ENCODE data around the gene MYZAP. TPM values are rescaled to one million over a fixed set of nuclear protein-coding genes. Genes with fewer than 3 reads are reported as not detected.

Gene MYZAP
- total and polyA plus RNA-seq, 9 of the 15 experiments (the other 6 are each of a cell fraction or from before 2014, with no cell fraction given), result 0.03 TPM; not detected in 8

DNA sequence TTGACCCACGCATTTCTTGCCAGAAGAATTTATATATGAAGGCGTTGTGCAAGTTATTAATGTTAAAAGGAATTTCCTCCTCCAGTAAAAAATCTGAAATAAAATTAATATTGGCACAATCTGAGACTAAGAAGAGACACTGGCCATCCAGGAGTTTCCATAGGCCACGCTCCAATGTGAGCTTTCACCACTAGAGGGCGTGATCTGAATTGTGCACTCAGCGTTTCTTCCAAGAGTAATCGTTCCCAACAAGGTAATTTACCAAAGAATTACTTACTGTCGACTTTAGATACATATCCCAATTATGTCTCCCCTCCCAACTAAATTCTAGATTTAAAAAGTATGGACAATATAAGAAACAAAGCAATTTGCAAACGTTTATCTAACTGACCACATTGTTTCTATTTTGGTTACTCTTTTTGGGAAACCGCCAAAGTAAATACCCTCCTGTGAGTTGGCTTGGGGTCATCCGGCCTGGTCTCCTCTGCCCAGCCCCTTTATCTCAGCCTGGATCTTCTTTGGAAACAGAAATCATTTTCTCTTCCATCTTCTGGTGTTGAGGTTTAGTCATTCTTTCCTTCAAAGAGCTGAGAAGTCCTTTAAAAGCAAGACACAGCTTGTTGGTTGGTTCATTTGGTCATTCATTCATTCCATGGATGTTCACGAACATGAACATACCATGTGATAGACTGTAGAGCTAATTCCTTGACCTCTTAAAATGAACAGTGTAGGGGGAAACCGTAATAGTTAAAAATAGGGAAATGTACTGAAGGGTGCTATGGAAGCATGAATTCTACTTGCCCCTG lies 141.0 kb downstream of the MYZAP start (continued):
- no peak for TF ChIP-seq HSF4 (CRISPR knock-in tag; IDR thresholded peaks at IDR 0.05; ENCODE audit: borderline replicate concordance)
- TF ChIP-seq NR4A1 (CRISPR knock-in tag; IDR thresholded peaks at IDR 0.05), result no peak
- no peak for TF ChIP-seq NR4A1 (tag; IDR thresholded peaks at IDR 0.05)
- no peak for TF ChIP-seq RBM34 (IDR thresholded peaks at IDR 0.05; ENCODE audit: borderline replicate concordance, insufficient read depth, low read length)
- TF ChIP-seq HDAC3 (IDR thresholded peaks at IDR 0.05; ENCODE audit: borderline replicate concordance, partially characterized antibody), result peak; percentile 79
- no peak for TF ChIP-seq ARID3A (IDR thresholded peaks at IDR 0.05; ENCODE audit: borderline replicate concordance, low read depth, low read length)
- no peak for TF ChIP-seq TCFL5 (CRISPR knock-in tag; conservative IDR thresholded peaks at IDR 0.05)
- 0 out of 2 replicates have a peak, but pooled peaks have one; percentile 47 for TF ChIP-seq NCOA1 (IDR thresholded peaks at IDR 0.05; ENCODE audit: low read depth)
- peak; percentile 94 for TF ChIP-seq ZNF316 (IDR thresholded peaks at IDR 0.05)
- no peak for TF ChIP-seq RFX5 (IDR thresholded peaks at IDR 0.05; ENCODE audit: low read depth, low read length)
- peak; percentile 33; the same call in 1 of the 2 replicates for TF ChIP-seq SMC3 (conservative IDR thresholded peaks at IDR 0.05; ENCODE audit: insufficient read depth, low read depth, low read length)
- no peak for TF ChIP-seq TAF15 (IDR thresholded peaks at IDR 0.05; ENCODE audit: low read depth, low read length)
- no peak for TF ChIP-seq GATAD2A (IDR thresholded peaks at IDR 0.05)
- peak; percentile 84 for TF ChIP-seq SMARCA4 (IDR thresholded peaks at IDR 0.05)
- TF ChIP-seq C11orf30 (IDR thresholded peaks at IDR 0.05; ENCODE audit: low read depth), result peak; percentile 90
- peak; percentile 54; the same call in 1 of the 2 replicates for TF ChIP-seq KLF16 (IDR thresholded peaks at IDR 0.05)
- no peak for TF ChIP-seq CBX8 (IDR thresholded peaks at IDR 0.05; ENCODE audit: borderline replicate concordance, extremely low read depth, low read depth, low read length, poor library complexity, severe bottlenecking)
- TF ChIP-seq ZNF197 (CRISPR knock-in tag; IDR thresholded peaks at IDR 0.05; ENCODE audit: low read depth), result no peak
- no peak for TF ChIP-seq ETS2 (tag; IDR thresholded peaks at IDR 0.05; ENCODE audit: borderline replicate concordance, poor library complexity, severe bottlenecking)
- peak; percentile 97 for TF ChIP-seq MEF2D (tag; conservative IDR thresholded peaks at IDR 0.05; ENCODE audit: low read depth)
- TF ChIP-seq NR2C2 (CRISPR knock-in tag; IDR thresholded peaks at IDR 0.05), result no peak
- peak; percentile 53; the same call in 1 of the 2 replicates for TF ChIP-seq NR2C2 (tag; IDR thresholded peaks at IDR 0.05)
- peak; percentile 88 for TF ChIP-seq FOXA1 (IDR thresholded peaks at IDR 0.05; ENCODE audit: borderline replicate concordance)
- TF ChIP-seq ZNF217 (CRISPR knock-in tag; IDR thresholded peaks at IDR 0.05), result no peak
- no peak for TF ChIP-seq ZNF444 (CRISPR knock-in tag; IDR thresholded peaks at IDR 0.05)
- no peak for TF ChIP-seq SRF (CRISPR knock-in tag; IDR thresholded peaks at IDR 0.05)
- no peak for TF ChIP-seq ZNF551 (CRISPR knock-in tag; IDR thresholded peaks at IDR 0.05)
- TF ChIP-seq TGIF2 (CRISPR knock-in tag; IDR thresholded peaks at IDR 0.05), result no peak
- peak; percentile 89 for TF ChIP-seq MAFG (tag; conservative IDR thresholded peaks at IDR 0.05)
- TF ChIP-seq FOXJ2 (tag; IDR thresholded peaks at IDR 0.05), result peak; percentile 72
- TF ChIP-seq BHLHE40 (IDR thresholded peaks at IDR 0.05; ENCODE audit: low read length), result no peak
